SK-N-MC (cell line): Measurements from ENCODE around the gene CCDC116.
A peak's percentile ranks its signal among the peaks of the same experiment; 100 is the strongest.

ENCODE experiments used
- DNase-seq: peaks from one replicate; pipeline ENCODE4 v3.0.0-alpha.2; 2011; ENCODE audit warnings: low read depth, low spot score
- H3K27ac ChIP-seq: fragments of 200-600 bp; sonication (generic); 2 replicates; pipeline ENCODE4 v1.5.1; 2016; ENCODE audit warnings: mixed run types
- H3K36me3 ChIP-seq: fragments of 200-600 bp; sonication (generic); 2 replicates; pipeline ENCODE4 v1.6.1; 2017; ENCODE audit warnings: antibody characterized with exemption, low read length, mixed read lengths; ENCODE audit not compliant: insufficient read depth
- H3K4me3 ChIP-seq: fragments of 200-600 bp; sonication (generic); 2 replicates; pipeline ENCODE4 v1.5.1; 2016
- H3K9ac ChIP-seq: fragments of 200-600 bp; sonication (generic); 2 replicates; pipeline ENCODE4 v1.8.0; 2017; ENCODE audit warnings: mixed run types, mixed read lengths; ENCODE audit not compliant: insufficient read length
- H3K9me3 ChIP-seq: fragments of 200-600 bp; sonication (generic); 2 replicates; pipeline ENCODE4 v1.6.1; 2017; ENCODE audit warnings: low read depth, mild to moderate bottlenecking, antibody characterized with exemption, low read length, moderate library complexity, mixed read lengths
- EZH2 ChIP-seq: fragments of 200-600 bp; sonication (generic); IDR thresholded peaks from one replicate; pipeline ENCODE4 v1.6.1; 2017; ENCODE audit warnings: antibody characterized with exemption
- FOXP2 ChIP-seq: optimal IDR thresholded peaks from 2 replicates; pipeline ENCODE3; 2011; ENCODE audit warnings: mild to moderate bottlenecking, moderate library complexity; ENCODE audit not compliant: insufficient read depth; ENCODE audit errors: extremely low read length, control extremely low read depth
- POLR2AphosphoS5 ChIP-seq: IDR thresholded peaks from 2 replicates; pipeline ENCODE4 v1.6.1; 2012; ENCODE audit warnings: mild to moderate bottlenecking, low read depth, low read length, borderline replicate concordance

CCDC116 gene

DNA sequence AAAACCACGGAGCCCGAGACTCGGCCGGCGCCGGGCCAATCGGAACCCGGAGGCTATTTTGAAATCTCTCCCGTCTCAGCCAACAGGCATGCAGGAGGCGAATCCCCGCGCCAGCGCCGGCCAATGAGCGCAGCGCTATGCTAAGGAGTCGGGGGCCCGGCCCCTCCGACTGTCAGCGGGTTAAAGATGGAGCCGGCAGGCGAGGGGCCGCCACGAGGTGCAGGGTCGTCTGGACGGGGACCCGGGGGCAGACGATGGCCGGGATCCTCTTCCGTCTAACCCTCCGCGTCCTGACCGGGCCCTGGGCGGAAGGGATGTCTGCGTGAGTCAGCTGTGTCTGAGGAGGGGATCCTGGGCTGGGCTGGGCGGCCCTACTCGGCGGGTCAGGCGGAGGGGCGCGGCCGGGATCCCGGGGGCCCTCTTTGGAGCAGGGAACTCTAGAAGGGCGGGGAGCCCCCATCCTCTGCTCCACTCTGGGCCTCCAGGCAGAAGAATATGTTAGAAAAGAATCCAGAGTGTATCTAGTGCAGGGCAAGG, 19.5 kb downstream of the CCDC116 start:
- no peak for DNase-seq
- Histone ChIP-seq H3K27ac (no peak overlapping the region), H3K4me3 (peak overlapping the region; percentile 86), H3K9ac (peak overlapping the region; percentile 86), H3K9me3 (no peaks in the 10 kb centered on the region), H3K36me3 (peaks cover 3% of the 10 kb centered on the region; the same call in 1 of the 2 replicates)
- TF ChIP-seq POLR2AphosphoS5 (peak; percentile 56), EZH2 (no peak), FOXP2 (no peak)

GRCh38 chr22:21652547-21653545, 20.3 kb downstream of the CCDC116 start:
- peak overlapping the region; percentile 86 for H3K4me3 ChIP-seq
- no peak for DNase-seq
- peaks cover 3% of the 10 kb centered on the region; the same call in 1 of the 2 replicates for H3K36me3 ChIP-seq
- TF ChIP-seq POLR2AphosphoS5 (no peak), EZH2 (no peak), FOXP2 (no peak)
- H3K27ac ChIP-seq = no peak overlapping the region
- no peaks in the 10 kb centered on the region for H3K9me3 ChIP-seq
- peak overlapping the region; percentile 61 for H3K9ac ChIP-seq

DNA sequence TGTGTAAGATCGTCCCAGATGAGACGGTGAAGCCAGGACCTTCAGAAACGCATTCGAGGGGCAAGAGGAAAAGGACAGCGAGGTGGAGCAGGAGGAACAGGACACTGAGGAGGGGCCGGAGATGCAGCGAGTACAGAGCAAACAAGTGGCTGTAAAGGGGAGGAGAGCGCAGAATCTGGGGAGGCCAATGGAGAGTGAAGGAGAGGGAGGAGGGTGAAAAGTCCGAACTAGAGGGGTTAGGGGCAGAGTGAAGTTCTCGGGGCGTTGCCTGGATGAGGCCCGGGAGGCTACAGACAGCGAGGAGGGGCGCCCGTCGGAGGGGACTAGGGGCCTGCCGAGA, 24.4 kb downstream of the CCDC116 start:
- peak overlapping the region; percentile 90 for H3K4me3 ChIP-seq
- no peak for DNase-seq
- H3K27ac ChIP-seq = no peak overlapping the region
- no peaks in the 10 kb centered on the region for H3K9me3 ChIP-seq
- H3K36me3 ChIP-seq = peaks cover 3% of the 10 kb centered on the region; the same call in 1 of the 2 replicates
- no peak overlapping the region for H3K9ac ChIP-seq
- TF ChIP-seq EZH2 (no peak), POLR2AphosphoS5 (no peak), FOXP2 (no peak)

DNA sequence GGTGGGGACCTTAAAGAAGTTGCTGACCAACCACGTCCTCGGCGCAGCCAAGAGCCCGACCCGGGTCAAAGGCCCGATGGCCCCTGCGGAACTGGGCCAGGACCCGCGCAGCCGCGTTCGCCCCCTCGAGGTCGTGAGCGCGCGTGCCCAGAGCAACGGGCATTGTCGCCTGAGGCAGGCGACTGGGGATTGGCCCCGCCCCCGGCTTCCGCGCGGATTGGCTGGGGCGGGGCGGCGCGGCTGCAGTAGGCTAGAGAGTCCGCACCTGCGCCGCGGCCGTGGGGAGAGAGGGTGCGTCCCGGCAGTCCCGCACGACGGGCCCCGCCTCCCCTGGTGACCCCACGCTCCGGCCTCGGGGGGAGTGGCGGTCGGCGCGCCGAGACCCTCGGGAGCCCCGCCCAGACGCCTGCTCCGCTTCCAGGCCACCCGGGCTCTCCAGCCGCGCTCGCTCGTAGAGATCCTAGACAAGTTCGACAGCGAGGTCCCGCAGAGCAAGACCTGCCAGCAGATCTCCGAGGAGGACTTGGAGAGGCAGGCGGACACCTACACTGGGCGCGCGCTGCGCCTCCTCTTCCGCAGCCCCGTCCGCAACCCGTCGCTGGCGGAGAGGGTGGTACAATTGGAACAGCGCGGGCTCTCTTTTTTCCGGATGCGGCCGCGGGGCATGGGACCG, 24.9 kb downstream of the CCDC116 start:
- Histone ChIP-seq H3K4me3 (peak overlapping the region; percentile 90), H3K9me3 (no peaks in the 10 kb centered on the region), H3K9ac (peak overlapping the region; percentile 65), H3K36me3 (peaks cover 3% of the 10 kb centered on the region; the same call in 1 of the 2 replicates), H3K27ac (no peak overlapping the region)
- TF ChIP-seq POLR2AphosphoS5 (peak; percentile 61; the same call in 1 of the 2 replicates), FOXP2 (no peak)
- no peak for DNase-seq

- TF ChIP-seq FOXP2 = no peak
- no peak for TF ChIP-seq EZH2
- TF ChIP-seq POLR2AphosphoS5 = no peak
- DNase-seq = no peak
Measured at GRCh38 chr22:21659864-21660525, 27.4 kb downstream of the CCDC116 start.

DNA sequence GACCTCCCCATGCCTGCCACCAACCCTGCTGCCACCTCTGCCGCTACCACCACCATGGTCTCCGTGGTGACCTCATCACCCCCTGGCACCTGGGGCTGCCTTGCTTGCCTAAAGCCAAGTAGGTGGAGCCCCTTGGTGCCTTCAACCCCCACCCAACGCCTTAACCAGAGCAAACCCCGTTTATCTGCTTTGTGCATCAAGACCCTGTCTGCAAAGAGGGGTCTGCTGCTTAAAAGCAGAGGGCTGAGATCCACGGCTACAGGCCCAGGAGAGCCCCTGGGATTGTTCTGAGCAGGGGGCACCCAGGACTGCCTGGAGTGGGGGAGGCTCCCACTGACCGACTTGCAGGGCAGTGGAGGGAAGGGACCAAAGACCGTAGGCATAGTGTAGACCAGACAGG, 28.3 kb downstream of the CCDC116 start:
- Histone ChIP-seq H3K4me3 (no peak overlapping the region), H3K9ac (no peak overlapping the region), H3K9me3 (no peaks in the 10 kb centered on the region), H3K27ac (no peak overlapping the region), H3K36me3 (no peaks in the 10 kb centered on the region)
- TF ChIP-seq FOXP2 = no peak
- no peak for TF ChIP-seq EZH2
- DNase-seq = no peak

More at GRCh38 chr22:21659864-21660525, 27.4 kb downstream of the CCDC116 start:
- Histone ChIP-seq H3K27ac (no peak overlapping the region), H3K4me3 (no peak overlapping the region), H3K36me3 (no peaks in the 10 kb centered on the region), H3K9me3 (no peaks in the 10 kb centered on the region), H3K9ac (no peak overlapping the region)

GRCh38 chr22:21661991-21662390, 29.4 kb downstream of the CCDC116 start:
- no peaks in the 10 kb centered on the region for H3K36me3 ChIP-seq
- H3K9me3 ChIP-seq = no peaks in the 10 kb centered on the region
- no peak overlapping the region for H3K9ac ChIP-seq
- no peak overlapping the region for H3K4me3 ChIP-seq
- DNase-seq = no peak
- no peak for TF ChIP-seq EZH2
- no peak for TF ChIP-seq POLR2AphosphoS5
- TF ChIP-seq FOXP2 = no peak
- no peak overlapping the region for H3K27ac ChIP-seq

DNA sequence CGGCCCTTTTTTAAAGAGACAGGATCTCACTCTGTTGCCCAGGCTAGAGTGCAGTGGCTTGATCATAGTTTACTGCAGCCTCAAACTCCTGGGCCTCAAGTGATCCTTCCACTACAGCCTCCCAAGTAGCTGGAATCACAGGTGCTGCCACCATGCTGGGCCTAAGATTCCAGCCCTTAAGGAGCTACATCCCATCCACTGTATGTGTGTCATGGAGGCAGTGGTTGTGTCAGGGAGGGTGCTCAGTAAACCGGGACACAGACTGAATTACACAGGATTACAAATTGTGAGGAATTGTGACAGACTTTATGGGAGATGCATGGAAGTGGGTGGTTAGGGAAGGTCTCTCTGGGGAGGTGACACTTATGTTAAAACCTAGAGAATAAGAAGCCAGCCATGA, 31.2 kb downstream of the CCDC116 start:
- no peaks in the 10 kb centered on the region for H3K36me3 ChIP-seq
- H3K9me3 ChIP-seq = no peaks in the 10 kb centered on the region
- H3K9ac ChIP-seq = no peak overlapping the region
- no peak overlapping the region for H3K27ac ChIP-seq
- TF ChIP-seq EZH2 = no peak
- no peak for TF ChIP-seq FOXP2
- no peak for TF ChIP-seq POLR2AphosphoS5
- DNase-seq = no peak
- H3K4me3 ChIP-seq = no peak overlapping the region
